HG03460 (cell line): Measurements from ENCODE around the gene FCGR1A.
"Not testable (repeated sequence)": the region's sequence is repeated elsewhere in the genome, so short reads cannot be mapped to it uniquely, and the experiment has no call there.

ENCODE experiments used
- ATAC-seq: cut with Tn5 transposase; IDR thresholded peaks from one replicate; pipeline ENCODE4 v1.9.1; 2021; ENCODE audit not compliant: unreplicated experiment

The FCGR1A gene

GRCh38 chr1:149782600-149782999 lies at the start of gene FCGR1A:
TSS of gene FCGR1A (plus strand) at chr1:149782694. CDS start at chr1:149782744, 50 bp downstream.
- not testable (repeated sequence) for ATAC-seq

DNA sequence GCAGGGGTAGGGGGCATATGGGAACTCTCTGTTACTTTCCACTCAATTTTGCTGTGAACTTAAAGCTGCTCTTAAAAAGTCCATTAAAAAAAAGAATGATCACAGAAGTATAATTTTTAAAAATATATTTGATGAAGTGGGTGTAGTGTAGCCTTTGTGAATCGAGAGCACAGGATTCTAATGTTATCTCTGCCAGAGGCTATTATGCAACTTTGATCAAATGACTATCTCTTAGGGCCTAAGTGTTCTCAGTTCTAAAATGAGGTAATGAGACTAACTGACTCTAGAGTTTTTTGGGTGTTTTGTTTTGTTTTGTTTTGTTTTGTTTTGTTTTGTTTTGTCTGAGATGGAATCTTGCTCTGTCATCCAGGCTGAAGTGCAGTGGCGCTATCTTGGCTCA lies 49.7 kb upstream of the FCGR1A start:
- ATAC-seq, result not testable (repeated sequence)

DNA sequence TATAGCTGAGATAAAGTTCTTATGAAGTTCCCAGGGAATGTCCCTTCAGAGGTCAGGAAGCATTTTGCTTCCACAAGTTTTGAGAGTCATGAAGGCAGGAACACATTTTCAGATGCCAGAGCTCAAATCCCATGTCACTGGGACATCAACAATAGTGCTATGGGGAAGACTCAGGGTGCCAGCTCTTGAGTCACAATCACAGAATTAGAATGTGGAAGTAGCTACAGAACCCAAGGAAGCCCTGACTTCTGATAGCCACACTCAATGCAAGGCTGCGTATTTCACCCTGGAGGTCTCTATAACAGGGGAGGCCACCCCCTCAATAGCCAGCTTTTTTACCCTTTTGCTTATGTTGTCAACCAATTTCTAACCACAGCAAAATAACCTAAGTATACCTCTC lies 47.8 kb upstream of the FCGR1A start:
- not testable (repeated sequence) for ATAC-seq

DNA sequence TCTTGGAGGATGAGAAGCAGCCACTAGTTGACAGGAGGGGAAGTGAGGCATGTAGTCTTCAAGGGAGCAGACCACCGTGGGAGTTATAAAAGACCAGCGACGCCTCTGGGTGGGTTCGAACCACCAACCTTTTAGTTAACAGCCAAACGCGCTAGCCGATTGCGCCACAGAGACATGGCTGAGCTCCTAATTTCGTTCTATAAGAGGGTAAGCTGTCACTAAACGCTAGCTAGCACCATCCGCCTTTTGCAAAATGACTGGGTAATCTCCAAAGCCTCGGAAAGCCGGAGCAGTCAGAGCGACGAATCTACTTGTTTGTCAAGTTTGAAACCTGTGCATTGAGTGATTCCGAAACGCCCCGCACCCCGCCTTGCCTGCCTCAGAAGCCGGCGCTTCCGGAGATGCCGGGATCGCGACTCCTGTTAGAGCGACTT lies 42.3 kb upstream of the FCGR1A start:
- ATAC-seq, result not testable (repeated sequence)

- ATAC-seq, result not testable (repeated sequence)
Measured at GRCh38 chr1:149740590-149741230, 41.8 kb upstream of the FCGR1A start.

- ATAC-seq, result not testable (repeated sequence)
Measured at GRCh38 chr1:149741914-149742313, 40.6 kb upstream of the FCGR1A start.

DNA sequence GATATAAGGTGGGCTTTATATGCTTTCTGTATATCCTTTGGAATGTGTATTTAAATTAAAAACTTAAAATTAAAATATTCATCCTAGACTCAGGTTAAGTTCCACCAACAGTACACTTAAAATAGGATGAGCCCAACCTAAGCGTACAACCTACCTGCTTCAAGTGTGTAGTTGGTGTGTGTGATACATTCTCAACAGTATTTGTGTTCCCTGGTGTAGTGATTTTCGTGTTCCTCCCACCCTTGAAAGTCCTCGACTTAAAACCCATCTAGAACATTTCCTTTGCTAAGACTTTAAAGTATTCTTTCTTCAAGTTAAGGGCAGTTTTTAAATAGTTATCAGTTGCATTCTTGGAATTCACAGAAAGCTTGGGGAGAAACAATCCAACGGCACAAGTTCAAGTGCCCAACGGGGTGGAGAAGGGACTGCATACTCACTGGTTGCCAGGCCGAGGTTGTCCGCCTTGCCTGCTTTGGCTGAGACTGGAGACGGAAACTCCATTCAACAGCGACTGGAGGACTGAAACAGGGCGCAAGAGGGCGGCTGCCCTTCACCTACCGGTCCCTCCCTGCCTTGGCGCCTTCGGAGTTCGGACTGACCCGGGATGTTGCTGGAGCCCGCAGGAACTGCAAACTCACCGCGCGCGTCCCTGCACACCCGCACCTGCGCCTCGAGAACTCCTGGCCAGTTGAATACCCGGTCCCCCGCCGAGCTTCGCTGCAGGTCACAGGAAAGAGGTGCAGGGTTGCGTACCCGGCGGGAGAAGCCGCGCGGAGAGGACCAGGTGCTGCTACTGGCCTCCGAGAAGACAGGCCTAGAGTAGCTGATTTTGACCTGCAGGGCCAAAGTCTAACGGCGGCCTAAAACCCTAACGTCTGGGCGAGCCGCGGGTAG lies 35.8 kb upstream of the FCGR1A start:
- ATAC-seq, result not testable (repeated sequence)

- ATAC-seq, result not testable (repeated sequence)
Measured at GRCh38 chr1:149747359-149748143, 34.9 kb upstream of the FCGR1A start.

DNA sequence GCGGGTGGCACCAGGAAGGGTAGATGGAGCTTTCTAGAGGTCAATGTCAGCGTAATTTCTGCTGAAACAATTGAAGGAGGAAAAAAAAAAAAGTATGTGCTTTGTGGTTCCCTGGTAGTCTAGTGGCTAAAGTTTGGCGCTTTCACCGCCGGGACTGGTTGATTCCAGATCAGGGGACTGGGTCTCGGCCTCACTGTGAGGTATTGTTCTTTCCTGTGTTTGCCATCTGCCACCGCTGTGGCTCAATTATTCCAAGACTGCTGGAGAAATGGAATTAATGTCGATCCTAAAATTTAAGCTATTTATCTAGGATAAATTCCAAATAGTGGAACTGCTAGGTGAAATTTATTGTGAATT lies 34.4 kb upstream of the FCGR1A start:
- ATAC-seq, result not testable (repeated sequence)

- ATAC-seq, result not testable (repeated sequence)
Measured at GRCh38 chr1:149750562-149750961, 31.9 kb upstream of the FCGR1A start.

DNA sequence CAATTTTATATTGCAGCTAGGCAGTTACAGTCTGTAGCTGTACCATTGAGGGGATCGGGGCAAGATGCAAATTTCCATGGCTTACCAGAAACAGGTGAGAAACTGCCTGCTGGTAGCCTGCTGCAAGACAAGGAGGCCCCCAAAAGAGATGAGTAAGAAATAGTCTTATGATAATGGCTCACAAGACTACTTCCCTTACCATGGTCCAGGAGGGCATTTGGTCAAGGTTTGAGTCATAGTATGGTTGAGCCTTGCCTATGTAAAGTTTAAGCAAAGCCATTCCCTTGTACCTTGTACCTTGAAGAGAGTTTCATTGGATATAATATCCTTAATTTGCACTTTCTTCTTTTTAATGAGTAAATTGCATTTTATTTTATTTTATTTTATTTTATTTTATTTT lies 30.3 kb upstream of the FCGR1A start:
- not testable (repeated sequence) for ATAC-seq

DNA sequence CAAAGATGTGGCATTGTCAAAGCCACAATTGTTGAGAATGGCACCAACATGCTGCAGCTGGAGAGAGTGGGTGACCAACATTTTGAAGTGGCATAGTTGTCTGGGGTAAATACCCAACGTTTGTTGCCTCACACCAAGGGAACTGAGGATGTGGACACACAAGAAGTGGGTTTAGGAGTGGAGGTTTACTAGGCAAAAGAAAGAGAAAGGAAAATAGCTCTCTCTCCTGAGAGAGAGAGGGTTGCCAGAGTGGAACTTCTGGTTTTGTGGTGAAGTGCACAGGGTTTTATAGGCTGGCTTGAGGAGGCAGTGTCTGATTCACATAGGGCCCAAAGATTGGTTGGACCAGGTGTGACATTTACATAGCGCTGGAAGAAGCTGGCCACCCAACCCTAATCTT lies 29.0 kb upstream of the FCGR1A start:
- not testable (repeated sequence) for ATAC-seq

GRCh38 chr1:149755294-149755693 lies 27.2 kb upstream of the FCGR1A start:
- ATAC-seq, result not testable (repeated sequence)

DNA sequence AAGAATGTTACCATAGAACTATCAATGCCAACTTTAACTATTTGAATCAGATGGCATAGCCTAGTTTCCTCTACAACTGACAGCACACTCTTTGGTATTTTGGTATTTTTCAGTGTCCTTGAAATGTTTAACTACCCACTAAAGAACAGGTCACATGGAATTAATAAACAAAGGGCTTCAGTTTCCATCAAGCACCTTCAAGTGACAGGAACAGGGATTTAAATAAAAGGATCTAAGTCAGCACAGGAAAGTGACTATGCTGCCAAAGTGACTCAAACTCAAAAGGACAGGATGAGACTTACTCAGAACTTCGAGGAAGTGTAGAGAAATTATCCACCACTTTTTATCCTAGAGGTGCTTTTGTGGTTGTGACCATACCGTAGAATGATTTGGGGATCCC lies 20.2 kb upstream of the FCGR1A start:
- not testable (repeated sequence) for ATAC-seq

- not testable (repeated sequence) for ATAC-seq
Measured at GRCh38 chr1:149764087-149764800, 18.2 kb upstream of the FCGR1A start.

DNA sequence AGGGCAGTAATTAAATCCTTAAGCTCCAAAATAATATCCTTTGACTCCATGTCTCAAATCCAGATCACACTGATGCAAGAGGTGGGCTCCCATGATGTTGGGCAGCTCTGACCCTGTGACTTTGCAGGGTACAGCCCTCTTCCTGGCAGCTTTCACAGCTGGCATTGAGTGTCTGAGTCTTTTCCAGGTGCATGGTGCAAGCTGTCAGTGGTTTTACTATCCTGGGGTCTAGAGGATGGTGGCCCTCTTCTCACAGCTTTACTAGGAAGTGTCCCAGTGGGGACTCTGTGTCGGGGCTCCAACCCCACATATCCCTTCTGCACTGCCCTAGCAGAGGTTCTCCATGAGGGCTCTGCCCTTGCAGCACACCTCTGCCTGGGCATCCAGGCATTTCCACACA lies 16.3 kb upstream of the FCGR1A start:
- not testable (repeated sequence) for ATAC-seq

DNA sequence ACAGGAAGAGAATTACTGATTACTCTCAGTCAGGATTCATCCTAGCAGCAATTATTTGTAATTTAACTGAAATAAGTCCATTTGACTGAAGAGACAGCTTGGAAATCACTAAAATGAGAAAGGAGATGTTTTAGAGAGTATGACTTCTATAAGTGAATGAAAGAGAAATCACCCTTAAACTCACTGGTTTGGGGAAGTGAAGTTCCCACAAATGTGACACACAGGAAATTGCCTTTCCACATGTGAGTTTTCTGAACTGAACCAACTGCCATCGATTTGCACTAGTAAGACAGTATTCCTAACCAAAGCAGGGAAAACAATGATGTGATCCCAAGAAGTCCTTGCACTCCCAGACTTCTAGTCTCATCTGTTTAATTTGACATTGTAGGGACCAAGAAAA lies 13.3 kb upstream of the FCGR1A start:
- not testable (repeated sequence) for ATAC-seq

- not testable (repeated sequence) for ATAC-seq
Measured at GRCh38 chr1:149770661-149771060, 11.8 kb upstream of the FCGR1A start.

- ATAC-seq, result peak; percentile 90
Measured at GRCh38 chr1:149771653-149772425, 10.7 kb upstream of the FCGR1A start.
